Calu3 (cell line): ENCODE data around the gene CFAP68. TPM values are rescaled to one million over a fixed set of nuclear protein-coding genes. Genes with fewer than 3 reads are reported as not detected.

Experiments used
- BruUV-seq: library from RNA; stranded (reverse); fragments of 400-500 nt; replicated peaks from 2 replicates; lab custom pipeline; 2021; lab: Mats Ljungman, UMichigan
- CTCF ChIA-PET: fragments of 300-600 bp; sonication (Branson Sonifier 250); formaldehyde crosslinking; loops from one replicate; lab custom pipeline; 2022; ENCODE audit warnings: antibody characterized with exemption; lab: Charles Lee
- DNase-seq: peaks from one replicate; pipeline ENCODE4 v3.0.0; 2022
- H3K27ac Mint-ChIP-seq: one replicate; pipeline ENCODE4 v1.8.0; 2022; ENCODE audit warnings: mixed read lengths; ENCODE audit not compliant: unreplicated experiment
- H3K27me3 Mint-ChIP-seq: one replicate; pipeline ENCODE4 v1.8.0; 2022; ENCODE audit warnings: mixed read lengths; ENCODE audit not compliant: unreplicated experiment
- H3K36me3 Mint-ChIP-seq: one replicate; pipeline ENCODE4 v1.8.0; 2022; ENCODE audit warnings: mild to moderate bottlenecking, moderate library complexity, mixed read lengths; ENCODE audit not compliant: insufficient read depth, unreplicated experiment
- H3K4me1 Mint-ChIP-seq: one replicate; pipeline ENCODE4 v1.8.0; 2022; ENCODE audit warnings: mild to moderate bottlenecking, low read depth, mixed read lengths; ENCODE audit not compliant: unreplicated experiment
- H3K4me3 Mint-ChIP-seq: one replicate; pipeline ENCODE4 v1.8.0; 2022; ENCODE audit warnings: mild to moderate bottlenecking, low read depth, moderate library complexity, mixed read lengths; ENCODE audit not compliant: unreplicated experiment
- H3K9me3 Mint-ChIP-seq: one replicate; pipeline ENCODE4 v1.8.0; 2022; ENCODE audit warnings: low read depth, mixed read lengths; ENCODE audit not compliant: unreplicated experiment
- CTCF ChIP-seq: fragments of 200-600 bp; IDR thresholded peaks from one replicate; pipeline ENCODE4 v1.8.0; 2022; ENCODE audit warnings: antibody characterized with exemption; ENCODE audit not compliant: unreplicated experiment
- intact Hi-C: fragments of 100-400 bp; cut with micrococcal nuclease; formaldehyde crosslinking; loops from one replicate; pipeline ENCODE4 v1.10.0; 2022; ENCODE audit not compliant: unreplicated experiment
- total RNA-seq: library from RNA; stranded (reverse); gene quantifications from 2 replicates; pipeline ENCODE4 v1.2.3, GENCODE V29; 2022

CFAP68 gene
- total RNA-seq, 1 experiment from 2014 or later, result 28.1 TPM

- no peaks in the 10 kb centered on the region for H3K4me1 Mint-ChIP-seq
- no peaks in the 10 kb centered on the region for H3K36me3 Mint-ChIP-seq
- no TSS peak for BruUV-seq
- no peaks in the 10 kb centered on the region for H3K9me3 Mint-ChIP-seq
- H3K27ac Mint-ChIP-seq, result no peak overlapping the region
- H3K4me3 Mint-ChIP-seq, result no peak overlapping the region
- no peak for DNase-seq
- intact Hi-C loops, result no loop called here
- no peak for TF ChIP-seq CTCF
- CTCF ChIA-PET, result no interaction called here
- H3K27me3 Mint-ChIP-seq, result no peaks in the 10 kb centered on the region
Measured at GRCh38 chr11:111886844-111887243, 7.5 kb downstream of the CFAP68 start.

- H3K36me3 Mint-ChIP-seq, result no peaks in the 10 kb centered on the region
- H3K27me3 Mint-ChIP-seq, result peaks cover 21% of the 10 kb centered on the region
- no peaks in the 10 kb centered on the region for H3K9me3 Mint-ChIP-seq
- no TSS peak for BruUV-seq
- H3K4me1 Mint-ChIP-seq, result no peaks in the 10 kb centered on the region
- DNase-seq, result no peak
- no peak overlapping the region for H3K27ac Mint-ChIP-seq
- no peak for TF ChIP-seq CTCF
- H3K4me3 Mint-ChIP-seq, result no peak overlapping the region
- CTCF ChIA-PET, result no interaction called here
- intact Hi-C loops, result no loop called here
Measured at GRCh38 chr11:111905411-111905810, 26.1 kb downstream of the CFAP68 start.

- CTCF ChIA-PET, result no interaction called here
- Mint-ChIP-seq H3K36me3 (no peaks in the 10 kb centered on the region), H3K27me3 (peaks cover 25% of the 10 kb centered on the region), H3K27ac (no peak overlapping the region), H3K9me3 (no peaks in the 10 kb centered on the region), H3K4me3 (no peak overlapping the region), H3K4me1 (peaks cover 11% of the 10 kb centered on the region)
- no TSS peak for BruUV-seq
- DNase-seq, result no peak
- intact Hi-C loops, result no loop called here
- no peak for TF ChIP-seq CTCF
Measured at GRCh38 chr11:111906680-111907079, 27.3 kb downstream of the CFAP68 start.

GRCh38 chr11:111908639-111909305 lies 29.4 kb downstream of the CFAP68 start:
- DNase-seq, result no peak
- Mint-ChIP-seq H3K9me3 (no peaks in the 10 kb centered on the region), H3K27me3 (peaks cover 8% of the 10 kb centered on the region), H3K27ac (no peak overlapping the region), H3K4me1 (peaks cover 11% of the 10 kb centered on the region), H3K4me3 (no peak overlapping the region), H3K36me3 (no peaks in the 10 kb centered on the region)
- CTCF ChIA-PET, result interaction anchor here (0.6 kb wide), 1 partner anchor 1911 kb away, joined by 4 read pairs; no protein-coding TSS in a partner anchor
- intact Hi-C loops, result no loop called here
- TF ChIP-seq CTCF, result no peak
- no TSS peak for BruUV-seq
